Measurements from ENCODE around the gene GYPA. TPM values are rescaled to one million over a fixed set of nuclear protein-coding genes. Genes with fewer than 3 reads are reported as not detected.
"Not testable (repeated sequence)": the region's sequence is repeated elsewhere in the genome, so short reads cannot be mapped to it uniquely, and the experiment has no call there.

Gene GYPA
- total RNA-seq, 1 donor from 2014 or later = not detected

DNA sequence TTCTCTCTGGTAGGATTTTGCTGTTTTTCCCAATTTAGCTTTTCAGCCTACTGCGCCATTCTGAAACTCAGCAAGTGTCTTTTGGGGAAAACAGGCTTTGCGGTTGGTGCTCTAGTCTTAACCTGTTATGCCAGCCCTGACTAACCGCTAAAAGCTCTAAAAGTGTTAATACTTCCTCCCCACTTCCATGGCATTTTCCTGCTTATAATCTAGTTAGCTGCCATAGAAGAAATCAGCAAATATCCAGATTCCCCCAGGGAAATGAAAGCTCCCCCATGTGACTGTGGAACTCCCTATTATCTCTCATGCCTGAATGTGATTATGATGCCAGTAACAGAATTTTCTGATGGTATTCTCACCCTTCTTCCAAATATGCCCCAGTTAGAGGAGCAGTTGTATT is 28.7 kb upstream of the GYPA start:
- Mint-ChIP-seq H3K9me3 (ENCODE audit: low read depth) (no peaks in the 10 kb centered on the region), H3K27ac (no peak overlapping the region), H3K27me3 (no peaks in the 10 kb centered on the region), H3K4me1 (ENCODE audit: low read depth) (no peaks in the 10 kb centered on the region), H3K4me3 (ENCODE audit: low read depth) (no peak overlapping the region), H3K36me3 (ENCODE audit: insufficient read depth) (no peaks in the 10 kb centered on the region)
- TF ChIP-seq, protein P1, sequence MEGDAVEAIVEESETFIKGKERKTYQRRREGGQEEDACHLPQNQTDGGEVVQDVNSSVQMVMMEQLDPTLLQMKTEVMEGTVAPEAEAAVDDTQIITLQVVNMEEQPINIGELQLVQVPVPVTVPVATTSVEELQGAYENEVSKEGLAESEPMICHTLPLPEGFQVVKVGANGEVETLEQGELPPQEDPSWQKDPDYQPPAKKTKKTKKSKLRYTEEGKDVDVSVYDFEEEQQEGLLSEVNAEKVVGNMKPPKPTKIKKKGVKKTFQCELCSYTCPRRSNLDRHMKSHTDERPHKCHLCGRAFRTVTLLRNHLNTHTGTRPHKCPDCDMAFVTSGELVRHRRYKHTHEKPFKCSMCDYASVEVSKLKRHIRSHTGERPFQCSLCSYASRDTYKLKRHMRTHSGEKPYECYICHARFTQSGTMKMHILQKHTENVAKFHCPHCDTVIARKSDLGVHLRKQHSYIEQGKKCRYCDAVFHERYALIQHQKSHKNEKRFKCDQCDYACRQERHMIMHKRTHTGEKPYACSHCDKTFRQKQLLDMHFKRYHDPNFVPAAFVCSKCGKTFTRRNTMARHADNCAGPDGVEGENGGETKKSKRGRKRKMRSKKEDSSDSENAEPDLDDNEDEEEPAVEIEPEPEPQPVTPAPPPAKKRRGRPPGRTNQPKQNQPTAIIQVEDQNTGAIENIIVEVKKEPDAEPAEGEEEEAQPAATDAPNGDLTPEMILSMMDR (IDR thresholded peaks at IDR 0.05; ENCODE audit: unreplicated experiment) = no peak
- DNase-seq (ENCODE audit: low spot score, unreplicated experiment) = no peak

DNA sequence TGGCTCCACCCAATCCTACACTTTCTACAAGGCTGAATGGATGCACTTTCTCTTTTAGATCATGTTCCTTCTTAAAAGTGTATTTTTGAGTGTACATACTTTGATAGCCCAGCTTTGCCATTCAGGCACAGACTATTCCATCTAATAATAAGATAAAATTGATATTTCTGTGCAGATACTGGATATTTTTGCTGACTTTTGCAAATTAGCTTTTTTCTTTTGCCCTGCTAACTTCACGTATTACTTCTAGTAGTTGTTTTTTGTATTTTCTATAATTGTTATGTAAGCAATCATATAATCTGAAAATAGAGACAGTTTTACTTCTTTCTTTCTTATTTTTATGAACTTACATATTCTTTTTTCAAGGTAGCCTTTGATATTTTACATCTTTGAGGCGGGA is 13.5 kb upstream of the GYPA start:
- TF ChIP-seq, protein P1 (IDR thresholded peaks at IDR 0.05; ENCODE audit: unreplicated experiment) = no peak
- peaks cover 1% of the 10 kb centered on the region for H3K36me3 Mint-ChIP-seq (ENCODE audit: insufficient read depth)
- H3K4me1 Mint-ChIP-seq (ENCODE audit: low read depth) = no peaks in the 10 kb centered on the region
- DNase-seq (ENCODE audit: low spot score, unreplicated experiment) = no peak
- no peak overlapping the region for H3K27ac Mint-ChIP-seq
- H3K4me3 Mint-ChIP-seq (ENCODE audit: low read depth) = no peak overlapping the region
- H3K27me3 Mint-ChIP-seq = no peaks in the 10 kb centered on the region
- peaks cover 20% of the 10 kb centered on the region for H3K9me3 Mint-ChIP-seq (ENCODE audit: low read depth)

DNA sequence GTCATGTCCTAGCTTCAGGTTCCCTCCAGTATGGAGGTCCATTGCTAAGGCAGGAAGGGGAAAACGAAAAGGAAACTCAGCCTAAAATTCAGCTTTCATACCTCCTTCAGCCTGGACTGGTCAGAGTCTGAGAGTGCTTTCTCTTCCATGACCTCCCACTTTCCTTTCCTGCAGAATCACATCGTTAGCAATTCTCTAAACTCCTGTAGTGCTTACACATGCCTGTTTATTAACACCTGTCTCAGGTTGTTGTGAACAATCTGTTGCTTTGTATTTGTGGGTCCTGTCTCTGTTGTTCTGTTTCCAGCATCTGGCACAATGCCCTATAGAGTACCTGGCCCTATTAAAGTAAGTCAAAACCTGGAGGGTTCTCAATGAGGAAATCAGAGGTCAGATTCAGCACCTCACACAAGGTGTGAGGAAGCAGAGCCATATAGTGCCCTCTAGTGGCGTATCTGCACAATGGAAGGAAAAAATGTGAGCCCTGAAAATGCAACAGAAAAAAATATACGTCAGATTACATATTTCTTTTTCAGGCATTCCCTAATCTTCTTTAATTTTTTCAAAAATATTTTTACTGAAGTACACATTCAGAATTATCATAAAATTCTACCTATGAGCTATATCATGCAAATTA is 2.3 kb upstream of the GYPA start:
- not testable (repeated sequence) for H3K27me3 Mint-ChIP-seq; H3K4me3 Mint-ChIP-seq (ENCODE audit: low read depth); H3K27ac Mint-ChIP-seq; H3K9me3 Mint-ChIP-seq (ENCODE audit: low read depth); DNase-seq (ENCODE audit: low spot score, unreplicated experiment); H3K4me1 Mint-ChIP-seq (ENCODE audit: low read depth); H3K36me3 Mint-ChIP-seq (ENCODE audit: insufficient read depth)
- TF ChIP-seq, protein P1 (IDR thresholded peaks at IDR 0.05; ENCODE audit: unreplicated experiment) = peak; percentile 84

DNA sequence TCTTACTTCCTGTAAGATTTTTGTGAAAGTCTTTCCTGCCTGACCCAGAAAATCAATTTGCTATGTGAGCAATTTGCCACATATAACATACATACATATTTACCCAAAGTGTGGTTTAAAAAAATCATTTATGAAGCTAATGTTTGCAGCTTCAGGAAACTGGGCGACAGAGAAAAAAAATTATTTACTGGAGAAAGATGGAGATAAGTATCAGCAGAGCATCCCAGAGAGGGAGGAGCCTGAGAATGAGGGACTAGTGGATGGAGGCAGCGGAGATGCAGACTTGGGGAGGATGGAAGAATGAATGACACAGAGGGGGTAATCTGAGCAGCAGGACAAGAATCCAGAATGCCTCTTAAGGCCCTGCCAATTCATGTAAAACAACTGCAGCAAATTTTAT is 975 bp upstream of the GYPA start:
- no peaks in the 10 kb centered on the region for H3K4me1 Mint-ChIP-seq (ENCODE audit: low read depth)
- TF ChIP-seq, protein P1 (IDR thresholded peaks at IDR 0.05; ENCODE audit: unreplicated experiment) = no peak
- no peaks in the 10 kb centered on the region for H3K27me3 Mint-ChIP-seq
- no peak for DNase-seq (ENCODE audit: low spot score, unreplicated experiment)
- no peak overlapping the region for H3K4me3 Mint-ChIP-seq (ENCODE audit: low read depth)
- no peaks in the 10 kb centered on the region for H3K9me3 Mint-ChIP-seq (ENCODE audit: low read depth)
- H3K36me3 Mint-ChIP-seq (ENCODE audit: insufficient read depth) = no peaks in the 10 kb centered on the region
- no peak overlapping the region for H3K27ac Mint-ChIP-seq

DNA sequence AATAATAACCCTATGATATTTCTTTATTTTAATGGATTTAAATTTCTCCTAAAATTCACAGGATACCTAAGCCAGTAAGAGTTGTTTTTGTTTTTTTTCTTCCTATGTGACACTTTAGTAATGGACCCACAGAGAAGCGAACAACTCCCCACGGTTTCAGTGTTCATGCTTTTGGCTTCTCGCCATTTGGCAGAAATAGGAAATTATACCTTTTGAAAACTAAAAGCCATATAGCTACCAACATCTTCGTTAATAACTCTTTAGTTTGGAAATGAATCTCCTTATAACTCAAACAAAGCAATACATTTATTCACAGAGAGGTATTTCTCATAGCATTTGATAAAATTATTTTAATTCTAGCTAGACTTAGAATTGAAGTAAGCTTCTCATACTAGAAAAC is 527 bp downstream of the GYPA start:
- not testable (repeated sequence) for H3K27ac Mint-ChIP-seq; H3K9me3 Mint-ChIP-seq (ENCODE audit: low read depth)

DNA sequence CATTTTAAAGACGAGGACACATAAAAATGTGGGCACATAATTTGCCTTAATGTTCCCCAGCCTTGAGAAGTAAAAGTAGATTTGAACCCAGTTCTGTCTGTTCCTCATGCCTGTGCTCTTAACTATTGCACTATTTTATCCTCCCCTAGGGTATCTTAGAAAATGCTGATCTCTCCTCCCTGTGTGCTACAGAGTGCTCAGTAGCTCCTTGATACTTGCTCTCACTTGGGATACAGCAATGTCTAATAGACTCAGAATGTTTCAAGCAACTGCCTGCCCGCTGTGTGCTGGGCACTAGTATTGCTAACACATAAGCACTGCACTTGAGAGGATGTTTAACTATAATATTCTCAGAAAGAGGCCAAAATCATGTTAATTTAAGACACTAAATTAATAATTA is 971 bp downstream of the GYPA start:
- not testable (repeated sequence) for H3K36me3 Mint-ChIP-seq (ENCODE audit: insufficient read depth); H3K27ac Mint-ChIP-seq; H3K4me3 Mint-ChIP-seq (ENCODE audit: low read depth); H3K27me3 Mint-ChIP-seq; DNase-seq (ENCODE audit: low spot score, unreplicated experiment); H3K9me3 Mint-ChIP-seq (ENCODE audit: low read depth); H3K4me1 Mint-ChIP-seq (ENCODE audit: low read depth)

More for the DNA sequence above, 527 bp downstream of the GYPA start:
- H3K4me1 Mint-ChIP-seq (ENCODE audit: low read depth); H3K27me3 Mint-ChIP-seq; H3K36me3 Mint-ChIP-seq (ENCODE audit: insufficient read depth); H3K4me3 Mint-ChIP-seq (ENCODE audit: low read depth); DNase-seq (ENCODE audit: low spot score, unreplicated experiment): not testable (repeated sequence)

DNA sequence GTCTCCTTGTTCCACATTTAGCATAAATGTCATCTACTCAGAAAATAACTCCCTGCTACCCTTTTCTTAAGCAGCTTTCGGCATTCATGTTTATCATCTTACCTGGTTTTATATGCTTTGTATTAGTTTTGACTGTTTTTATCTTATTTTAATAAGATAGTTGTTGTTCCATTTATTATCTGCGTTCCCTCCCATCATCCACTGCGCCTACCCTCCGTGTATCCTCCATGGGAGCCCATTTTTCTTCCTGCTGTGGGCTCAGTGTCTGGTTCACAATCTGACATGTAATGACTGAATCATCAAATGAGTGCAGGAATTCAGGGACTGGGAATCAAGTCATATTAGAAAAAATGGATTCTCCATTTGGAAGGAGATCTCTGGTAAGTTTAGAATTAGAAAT is 2.3 kb downstream of the GYPA start:
- DNase-seq (ENCODE audit: low spot score, unreplicated experiment); H3K4me1 Mint-ChIP-seq (ENCODE audit: low read depth); H3K9me3 Mint-ChIP-seq (ENCODE audit: low read depth); H3K27me3 Mint-ChIP-seq; H3K36me3 Mint-ChIP-seq (ENCODE audit: insufficient read depth); H3K4me3 Mint-ChIP-seq (ENCODE audit: low read depth); H3K27ac Mint-ChIP-seq: not testable (repeated sequence)

DNA sequence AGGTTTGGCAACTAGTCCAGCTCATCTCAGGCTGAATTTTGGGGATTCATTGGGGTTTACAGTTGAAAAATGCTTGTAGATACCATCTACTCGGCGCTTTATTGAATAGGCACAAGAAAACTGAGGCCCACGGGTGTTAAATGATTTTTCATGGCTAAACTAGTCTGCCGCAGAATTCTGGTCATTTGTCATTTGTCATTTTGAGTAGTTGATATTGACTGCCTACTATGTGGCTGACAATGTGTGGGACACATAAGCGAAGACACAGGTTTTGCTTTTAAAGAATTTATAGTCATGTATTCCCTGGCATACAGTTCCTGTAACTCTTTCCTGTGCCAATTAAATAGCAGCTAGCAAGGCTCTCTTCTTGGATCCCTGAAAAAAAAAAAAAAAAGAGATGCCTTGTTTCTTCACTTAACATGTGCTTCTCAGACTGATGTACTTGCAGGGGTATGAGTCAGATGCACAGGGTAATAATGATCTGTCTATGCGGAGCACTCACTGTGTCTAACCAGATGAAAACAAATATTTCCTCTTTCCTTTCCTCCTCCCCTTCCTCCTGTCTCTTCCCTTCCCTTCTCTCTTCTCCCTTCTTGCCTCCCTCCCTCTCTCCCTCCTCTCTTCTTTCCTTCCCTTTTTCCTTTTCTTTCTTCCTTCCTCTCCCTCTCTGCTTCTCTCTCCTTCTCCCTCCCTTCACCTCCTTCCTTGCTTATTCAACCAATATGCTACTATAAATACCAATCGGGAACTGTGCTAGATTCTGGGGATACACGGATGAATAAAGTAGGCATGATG is 3.2 kb downstream of the GYPA start:
- H3K36me3 Mint-ChIP-seq (ENCODE audit: insufficient read depth); H3K4me3 Mint-ChIP-seq (ENCODE audit: low read depth); H3K4me1 Mint-ChIP-seq (ENCODE audit: low read depth); H3K27me3 Mint-ChIP-seq; H3K9me3 Mint-ChIP-seq (ENCODE audit: low read depth); DNase-seq (ENCODE audit: low spot score, unreplicated experiment); H3K27ac Mint-ChIP-seq: not testable (repeated sequence)

DNA sequence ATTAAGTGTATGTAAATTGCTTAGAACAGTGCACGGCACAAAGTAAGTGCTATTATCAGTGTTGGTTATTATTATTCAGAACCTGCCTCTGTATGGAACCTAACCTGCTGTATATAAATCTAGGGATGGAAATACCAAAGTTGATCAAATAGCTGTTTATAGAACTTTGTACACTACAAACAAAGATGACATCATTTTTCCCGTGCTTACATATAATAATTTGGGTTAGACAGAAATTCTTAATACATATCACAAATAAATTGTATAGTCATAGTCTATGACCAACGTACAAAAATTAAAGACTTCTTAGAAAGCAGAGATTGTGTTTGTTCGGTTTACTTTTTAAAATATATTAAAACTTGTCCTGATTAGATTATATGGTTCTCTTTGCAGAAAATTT is 4.3 kb downstream of the GYPA start:
- H3K27me3 Mint-ChIP-seq; H3K4me3 Mint-ChIP-seq (ENCODE audit: low read depth); H3K27ac Mint-ChIP-seq; H3K9me3 Mint-ChIP-seq (ENCODE audit: low read depth); DNase-seq (ENCODE audit: low spot score, unreplicated experiment); H3K36me3 Mint-ChIP-seq (ENCODE audit: insufficient read depth); H3K4me1 Mint-ChIP-seq (ENCODE audit: low read depth): not testable (repeated sequence)

Data from progenitor cell of endocrine pancreas (in vitro differentiated cells).